Measurements from ENCODE around the gene ARPC5L.
"Not testable (repeated sequence)": the region's sequence is repeated elsewhere in the genome, so short reads cannot be mapped to it uniquely, and the experiment has no call there.

Gene ARPC5L

GRCh38 chr9:124841075-124841821 is 20.7 kb upstream of the ARPC5L start:
- no peak for DNase-seq

- DNase-seq = no peak
Observed at GRCh38 chr9:124843456-124844034, 18.4 kb upstream of the ARPC5L start.

GRCh38 chr9:124844291-124844690 is 17.6 kb upstream of the ARPC5L start:
- DNase-seq = no peak

- not testable (repeated sequence) for DNase-seq
Observed at GRCh38 chr9:124846467-124846866, 15.5 kb upstream of the ARPC5L start.

GRCh38 chr9:124846969-124847368 is 15.0 kb upstream of the ARPC5L start:
- DNase-seq = no peak

GRCh38 chr9:124849801-124850200 is 12.1 kb upstream of the ARPC5L start:
- no peak for DNase-seq

- no peak for DNase-seq
Observed at GRCh38 chr9:124852121-124852828, 9.7 kb upstream of the ARPC5L start.

- peak; percentile 79 for DNase-seq
Observed at GRCh38 chr9:124852829-124853531, 8.9 kb upstream of the ARPC5L start, which contains the start of gene WDR38. TSS of gene WDR38 (plus strand) at chr9:124853460. CDS start at chr9:124853532, 72 bp downstream.

GRCh38 chr9:124853605-124854143 is 8.3 kb upstream of the ARPC5L start:
- DNase-seq = no peak

GRCh38 chr9:124854161-124854560 is 7.8 kb upstream of the ARPC5L start:
- DNase-seq = no peak

GRCh38 chr9:124854822-124855221 is 7.1 kb upstream of the ARPC5L start:
- DNase-seq = no peak

- DNase-seq = no peak
Observed at GRCh38 chr9:124855566-124855943, 6.4 kb upstream of the ARPC5L start.

GRCh38 chr9:124855944-124856765 is 5.8 kb upstream of the ARPC5L start:
- DNase-seq = peak; percentile 54

- no peak for DNase-seq
Observed at GRCh38 chr9:124857533-124858162, 4.3 kb upstream of the ARPC5L start.

GRCh38 chr9:124858330-124859046 is 3.4 kb upstream of the ARPC5L start:
- no peak for DNase-seq

- no peak for DNase-seq
Observed at GRCh38 chr9:124859803-124860581, 1.9 kb upstream of the ARPC5L start.

- no peak for DNase-seq
Observed at GRCh38 chr9:124860582-124861341, 1.2 kb upstream of the ARPC5L start.

GRCh38 chr9:124863371-124863871 is 1.5 kb downstream of the ARPC5L start:
- DNase-seq = peak; percentile 39
